ENCODE measurements around the gene FLII. TPM values are rescaled to one million over a fixed set of nuclear protein-coding genes. Genes with fewer than 3 reads are reported as not detected.

FLII gene
- total and polyA plus RNA-seq, 2 of the 8 experiments (the other 6 are each of a cell fraction or from before 2014, with no cell fraction given): 300 to 549 TPM

DNA sequence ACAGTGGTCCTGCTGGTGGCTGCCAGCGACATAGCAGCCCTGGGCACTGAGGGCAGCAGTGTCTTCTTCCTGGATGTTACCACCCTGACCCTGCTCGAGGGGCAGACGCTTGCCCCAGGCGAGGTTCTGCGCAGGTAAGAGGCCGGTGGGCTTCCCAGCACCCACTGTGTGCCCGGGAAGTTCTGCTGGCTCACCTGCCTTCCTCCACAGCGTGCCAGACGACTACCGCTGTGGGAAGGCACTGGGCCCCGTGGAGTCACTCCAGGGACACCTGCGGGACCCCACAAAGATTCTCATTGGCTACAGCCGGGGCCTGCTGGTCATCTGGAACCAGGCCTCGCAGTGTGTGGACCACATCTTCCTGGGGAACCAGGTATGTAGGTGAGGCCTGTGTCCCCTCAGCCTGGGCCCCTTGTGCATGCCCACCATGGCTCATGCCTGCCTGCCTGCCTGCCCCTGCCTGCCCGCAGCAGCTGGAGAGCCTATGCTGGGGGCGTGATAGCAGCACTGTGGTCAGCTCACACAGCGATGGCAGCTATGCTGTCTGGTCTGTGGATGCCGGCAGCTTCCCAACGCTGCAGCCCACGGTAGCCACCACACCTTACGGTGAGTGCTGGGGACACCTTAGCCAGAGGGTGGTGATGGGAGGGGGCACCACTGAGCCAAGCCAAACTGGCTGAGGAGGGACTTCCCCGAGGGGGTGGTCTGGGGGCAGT is 24.6 kb downstream of the FLII start:
- no peak overlapping the region for H3K14ac ChIP-seq (ENCODE audit: insufficient read length)
- H2BK20ac ChIP-seq (ENCODE audit: low read length): no peak overlapping the region
- no peak overlapping the region for H3K4me2 ChIP-seq (ENCODE audit: insufficient read depth in 1 of 2, low read depth in 2 of 2, low read length in 2 of 2)
- no peak overlapping the region for H2BK12ac ChIP-seq (ENCODE audit: low read depth, low read length)
- TF ChIP-seq SUZ12 (IDR thresholded peaks at IDR 0.05; ENCODE audit: low read length) (no peak), EGR1 (IDR thresholded peaks at IDR 0.05; ENCODE audit: borderline replicate concordance, low read depth, low read length) (no peak), TAF1 (IDR thresholded peaks at IDR 0.05; ENCODE audit: low read depth, low read length) (no peak), EP300 (IDR thresholded peaks at IDR 0.05; ENCODE audit: borderline replicate concordance in 1 of 2, low read depth in 2 of 2, low read length in 2 of 2) (no peak), ASH2L (IDR thresholded peaks at IDR 0.05; ENCODE audit: low read length) (no peak), CBX5 (IDR thresholded peaks at IDR 0.05; ENCODE audit: low read depth, low read length) (no peak), CREB1 (IDR thresholded peaks at IDR 0.05) (no peak), BACH1 (IDR thresholded peaks at IDR 0.05; ENCODE audit: low read length) (no peak), CHD2 (IDR thresholded peaks at IDR 0.05; ENCODE audit: low read length) (no peak), HDAC2 (IDR thresholded peaks at IDR 0.05; ENCODE audit: borderline replicate concordance in 1 of 2, low read depth in 2 of 2, low read length in 2 of 2) (no peak), JUN (IDR thresholded peaks at IDR 0.05; ENCODE audit: low read depth, low read length) (no peak), POU5F1 (IDR thresholded peaks at IDR 0.05; ENCODE audit: low read depth, low read length) (no peak), TCF12 (IDR thresholded peaks at IDR 0.05; ENCODE audit: low read depth, low read length) (no peak)
- no peak overlapping the region for H4K91ac ChIP-seq (replicated peaks; ENCODE audit: insufficient read length, low read length)
- H3K79me1 ChIP-seq (ENCODE audit: low read depth, low read length): peaks cover 22% of the 10 kb centered on the region
- H3K4me1 ChIP-seq (replicated peaks in 1 of 4; ENCODE audit: control insufficient read depth in 3 of 4, insufficient read depth in 4 of 4, low read length in 3 of 4): peaks cover 0 to 4% (median 0%) of the 10 kb centered on the region in 4 experiments; a peak in 1 of 7 replicates
- POLR2A ChIA-PET (ENCODE audit: partially characterized antibody): interaction anchor here (0.7 to 1.6 kb wide), 3 partner anchors 10 to 20 kb away, joined by 3 to 11 read pairs (median 3); no protein-coding TSS in a partner anchor
- H3K56ac ChIP-seq (replicated peaks; ENCODE audit: insufficient read length, low read depth, low read length): no peak overlapping the region
- H3K4me3 ChIP-seq (ENCODE audit: extremely low read depth in 1 of 4, insufficient read depth in 2 of 4, low read depth in 3 of 4, low read length in 4 of 4): no peak overlapping the region
- WGBS, 2 experiments (ENCODE audit: extremely low coverage in 1 of 2, insufficient coverage in 1 of 2, insufficient read length in 1 of 2, insufficient replicate concordance in 2 of 2, low coverage in 1 of 2, low lambda C conversion rate in 2 of 2, missing lambda C conversion rate in 1 of 2): 93% methylated on average over 22 of the region's 22 CpGs; no CpG with 5 or more reads in 1 of the 2 experiments
- H2AK5ac ChIP-seq (ENCODE audit: low read depth, low read length): no peak overlapping the region
- no peaks in the 10 kb centered on the region for H3K23me2 ChIP-seq (ENCODE audit: low read depth, low read length)
- DNase-seq (ENCODE audit: low read depth in 1 of 2, low spot score in 2 of 2) (no peak), FAIRE-seq (no peak)
- H4K5ac ChIP-seq (ENCODE audit: insufficient read length, low read depth, low read length): no peak overlapping the region
- no peak overlapping the region for H2BK15ac ChIP-seq (ENCODE audit: low read length)
- no peak overlapping the region for H3K27ac ChIP-seq (ENCODE audit: low read depth, low read length)
- H2AFZ ChIP-seq (ENCODE audit: low read length): no peak overlapping the region
- peaks cover 0 to 35% of the 10 kb centered on the region in 2 experiments; a peak in 3 of 4 replicates for H3K79me2 ChIP-seq (ENCODE audit: control insufficient read depth in 1 of 2, insufficient read depth in 2 of 2, low read length in 2 of 2)
- no peak overlapping the region for H2BK120ac ChIP-seq (replicated peaks; ENCODE audit: low read depth, low read length)
- no peak overlapping the region for H4K8ac ChIP-seq (ENCODE audit: extremely low read depth, insufficient read depth, low read length)
- no peak overlapping the region for H3K9ac ChIP-seq (replicated peaks in 1 of 4; ENCODE audit: extremely low read depth in 1 of 4, low read depth in 3 of 4, low read length in 3 of 4)
- CTCF ChIA-PET (ENCODE audit: partially characterized antibody): interaction anchor here (1.0 to 8.4 kb wide), 3 partner anchors 7 to 18 kb away, joined by 3 to 76 read pairs (median 18); no protein-coding TSS in a partner anchor
- H3K23ac ChIP-seq (ENCODE audit: insufficient read length): no peak overlapping the region
- no peak overlapping the region for H2BK5ac ChIP-seq (ENCODE audit: low read depth, low read length)
- peaks cover 0 to 2% (median 0%) of the 10 kb centered on the region in 4 experiments; a peak in 1 of 7 replicates for H3K27me3 ChIP-seq (replicated peaks in 1 of 4; ENCODE audit: control insufficient read depth in 3 of 4, extremely low read depth in 1 of 4, insufficient read depth in 3 of 4, low read length in 3 of 4)
- no peak overlapping the region for H3K18ac ChIP-seq (ENCODE audit: extremely low read depth, low read length)
- peaks cover 13 to 29% of the 10 kb centered on the region in 2 experiments for H4K20me1 ChIP-seq (replicated peaks in 1 of 2; ENCODE audit: control insufficient read depth in 1 of 2, insufficient read depth in 2 of 2, low read length in 2 of 2)
- peaks cover 28 to 54% (median 39%) of the 10 kb centered on the region in 4 experiments; a peak in 7 of 8 replicates for H3K36me3 ChIP-seq (ENCODE audit: control insufficient read depth in 2 of 4, insufficient read depth in 4 of 4, low read length in 3 of 4)
- no peaks in the 10 kb centered on the region for H3K9me3 ChIP-seq (ENCODE audit: insufficient read depth in 2 of 2, low read depth in 1 of 2, low read length in 1 of 2)
- H3K4ac ChIP-seq (replicated peaks; ENCODE audit: insufficient read length, low read depth, low read length): no peak overlapping the region
